ENCODE data around the gene SV2A. TPM values are rescaled to one million over a fixed set of nuclear protein-coding genes. Genes with fewer than 3 reads are reported as not detected.

Gene SV2A
- polyA plus RNA-seq, 6 donors from 2014 or later, result not detected

DNA sequence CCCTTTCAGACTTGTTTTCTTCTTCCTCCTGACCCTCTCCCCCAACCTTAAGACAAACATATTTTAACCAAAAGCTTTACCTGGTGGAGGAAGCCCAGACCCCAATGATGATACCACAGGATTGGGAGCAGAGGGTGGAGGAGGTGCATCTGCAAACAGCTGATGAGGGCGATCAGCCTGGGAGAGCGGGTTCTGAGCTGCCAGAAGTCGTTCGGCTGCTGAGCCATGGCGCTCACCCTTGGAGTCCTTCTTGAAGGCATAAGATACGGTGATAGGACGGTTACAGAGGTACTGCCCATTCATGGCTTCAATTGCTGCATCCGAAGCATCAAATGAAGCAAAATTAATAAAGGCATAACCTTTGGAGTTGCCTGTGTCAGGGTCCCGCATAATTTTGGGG, 8.7 kb upstream of the SV2A start:
- peaks cover 39 to 40% (median 40%) of the 10 kb centered on the region in 3 donors for H3K4me1 Mint-ChIP-seq
- H3K4me3 Mint-ChIP-seq, result peak overlapping the region; percentile 41 to 98 (median 96)
- peaks cover 24 to 53% of the 10 kb centered on the region in 2 donors for H3K36me3 Mint-ChIP-seq
- H3K9me3 Mint-ChIP-seq, result peaks cover 0 to 2% (median 0%) of the 10 kb centered on the region in 7 donors
- H3K27me3 Mint-ChIP-seq, result peaks cover 4 to 10% (median 5%) of the 10 kb centered on the region in 3 donors
- peak overlapping the region in 3 of 6 donors; percentile 17 to 91 (median 20) for H3K27ac Mint-ChIP-seq
- no peak for DNase-seq
- ATAC-seq (ENCODE audit: low read depth in 2 of 2), result no peak

DNA sequence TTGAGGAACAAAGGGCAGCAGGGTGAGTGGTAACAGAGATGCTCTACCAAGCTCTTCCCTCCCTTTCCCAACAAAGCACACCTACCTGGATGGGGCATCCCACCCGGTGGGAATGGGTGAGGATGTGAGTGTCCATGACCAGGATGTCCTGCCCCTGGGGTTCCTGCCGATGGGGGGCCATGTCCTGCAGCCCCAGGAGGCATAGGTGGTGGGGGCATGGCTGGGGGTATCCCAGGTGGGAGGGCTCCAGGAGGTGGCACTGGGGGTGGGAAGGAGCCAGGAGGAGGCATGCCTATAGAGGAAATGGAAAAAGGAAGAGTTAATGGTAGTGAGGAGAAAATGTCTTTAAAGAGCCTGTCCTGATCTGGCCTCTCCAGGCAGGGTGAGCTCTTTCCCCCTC, 8.1 kb upstream of the SV2A start:
- ATAC-seq (ENCODE audit: low read depth in 2 of 2) (no peak), DNase-seq (no peak)
- Mint-ChIP-seq H3K27me3 (peaks cover 3 to 4% (median 4%) of the 10 kb centered on the region in 3 donors), H3K9me3 (no peaks in the 10 kb centered on the region), H3K4me1 (peaks cover 39 to 40% (median 40%) of the 10 kb centered on the region in 3 donors), H3K27ac (peak overlapping the region in 4 of 6 donors; percentile 17 to 91 (median 29)), H3K36me3 (peaks cover 24 to 47% of the 10 kb centered on the region in 2 donors), H3K4me3 (peak overlapping the region; percentile 41 to 98 (median 96))

DNA sequence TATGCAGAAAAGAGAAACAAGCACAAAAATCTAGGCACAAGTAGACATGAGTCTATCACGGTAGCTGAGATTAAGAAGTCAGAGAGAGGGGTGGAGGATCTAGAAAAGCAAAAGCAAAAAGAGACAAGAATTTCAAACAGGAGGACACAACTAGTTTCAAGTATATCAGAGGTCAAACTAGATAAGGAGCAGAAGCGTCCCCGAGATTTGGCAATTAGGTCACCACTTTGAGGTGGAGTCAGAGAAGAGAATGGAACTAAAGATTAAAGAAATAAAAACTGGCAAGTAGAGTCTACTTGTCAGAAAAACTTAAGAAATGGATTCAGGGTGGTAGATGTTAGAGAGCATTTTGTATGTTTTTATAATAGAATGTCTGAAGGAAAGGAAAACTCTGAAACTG, 7.7 kb upstream of the SV2A start:
- Mint-ChIP-seq H3K36me3 (peaks cover 24 to 43% of the 10 kb centered on the region in 2 donors), H3K9me3 (no peaks in the 10 kb centered on the region), H3K27me3 (peaks cover 0 to under 1% (median under 1%) of the 10 kb centered on the region in 3 donors), H3K27ac (peak overlapping the region in 4 of 6 donors; percentile 17 to 94 (median 60)), H3K4me1 (peaks cover 39 to 40% (median 40%) of the 10 kb centered on the region in 3 donors), H3K4me3 (peak overlapping the region in 7 of 8 donors; percentile 1 to 98 (median 88))
- DNase-seq (no peak), ATAC-seq (ENCODE audit: low read depth in 2 of 2) (no peak)

DNA sequence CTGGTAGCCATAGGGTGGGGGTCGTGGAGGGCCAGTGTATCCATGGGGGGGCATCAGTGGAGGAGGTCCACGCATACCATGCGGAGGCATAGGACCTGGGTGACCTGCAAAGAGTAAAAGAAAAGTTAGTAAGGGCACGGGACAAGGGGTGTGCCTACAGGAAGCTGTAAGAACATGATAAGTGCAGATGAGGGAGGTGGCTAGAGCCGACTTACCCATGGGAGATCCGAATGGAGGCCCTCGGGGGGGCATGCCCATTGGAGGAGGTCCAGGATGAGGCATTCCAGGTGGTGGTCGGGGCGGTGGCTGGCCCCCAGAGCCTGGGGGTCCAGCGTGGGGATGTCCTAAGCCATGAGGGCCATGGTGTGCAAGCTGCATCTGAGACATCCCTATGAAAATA, 6.0 kb upstream of the SV2A start:
- no peaks in the 10 kb centered on the region for H3K9me3 Mint-ChIP-seq
- DNase-seq (no peak), ATAC-seq (ENCODE audit: low read depth in 2 of 2) (no peak)
- H3K4me3 Mint-ChIP-seq, result peak overlapping the region in 2 of 8 donors; percentile 20 to 75
- peak overlapping the region in 1 of 6 donors; percentile 4 for H3K27ac Mint-ChIP-seq
- peaks cover 3 to 10% (median 4%) of the 10 kb centered on the region in 3 donors for H3K27me3 Mint-ChIP-seq
- peaks cover 24 to 43% of the 10 kb centered on the region in 2 donors for H3K36me3 Mint-ChIP-seq
- peaks cover 40 to 41% (median 41%) of the 10 kb centered on the region in 3 donors for H3K4me1 Mint-ChIP-seq

DNA sequence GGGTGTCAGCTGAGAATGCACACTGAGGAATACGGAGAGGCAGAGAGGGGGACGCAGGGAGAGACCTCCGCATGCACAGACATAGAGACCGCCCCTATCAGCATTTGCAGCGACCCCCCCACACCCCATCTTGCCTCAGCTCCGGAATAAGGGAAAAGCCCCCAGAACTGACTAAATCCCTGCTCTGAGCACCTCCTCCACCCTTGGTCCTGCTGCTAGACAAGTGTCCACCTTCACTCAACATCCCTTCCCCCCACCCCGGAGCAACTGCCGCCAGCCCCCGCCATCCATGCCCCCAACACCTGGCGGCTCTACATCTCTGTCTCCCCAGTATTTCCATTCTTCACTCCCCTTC, 769 bp downstream of the SV2A start:
- Mint-ChIP-seq H3K27ac (peak overlapping the region in 3 of 6 donors; percentile 7 to 34 (median 15)), H3K27me3 (peaks cover 25 to 37% (median 37%) of the 10 kb centered on the region in 3 donors), H3K4me1 (peaks cover 24 to 29% (median 26%) of the 10 kb centered on the region in 3 donors), H3K9me3 (peaks cover 0 to 2% (median 0%) of the 10 kb centered on the region in 7 donors), H3K4me3 (peak overlapping the region in 6 of 8 donors; percentile 59 to 87 (median 72)), H3K36me3 (no peaks in the 10 kb centered on the region)
- peak in 1 of 2 donors; percentile 32 for ATAC-seq (ENCODE audit: low read depth in 2 of 2)
- DNase-seq, result no peak

DNA sequence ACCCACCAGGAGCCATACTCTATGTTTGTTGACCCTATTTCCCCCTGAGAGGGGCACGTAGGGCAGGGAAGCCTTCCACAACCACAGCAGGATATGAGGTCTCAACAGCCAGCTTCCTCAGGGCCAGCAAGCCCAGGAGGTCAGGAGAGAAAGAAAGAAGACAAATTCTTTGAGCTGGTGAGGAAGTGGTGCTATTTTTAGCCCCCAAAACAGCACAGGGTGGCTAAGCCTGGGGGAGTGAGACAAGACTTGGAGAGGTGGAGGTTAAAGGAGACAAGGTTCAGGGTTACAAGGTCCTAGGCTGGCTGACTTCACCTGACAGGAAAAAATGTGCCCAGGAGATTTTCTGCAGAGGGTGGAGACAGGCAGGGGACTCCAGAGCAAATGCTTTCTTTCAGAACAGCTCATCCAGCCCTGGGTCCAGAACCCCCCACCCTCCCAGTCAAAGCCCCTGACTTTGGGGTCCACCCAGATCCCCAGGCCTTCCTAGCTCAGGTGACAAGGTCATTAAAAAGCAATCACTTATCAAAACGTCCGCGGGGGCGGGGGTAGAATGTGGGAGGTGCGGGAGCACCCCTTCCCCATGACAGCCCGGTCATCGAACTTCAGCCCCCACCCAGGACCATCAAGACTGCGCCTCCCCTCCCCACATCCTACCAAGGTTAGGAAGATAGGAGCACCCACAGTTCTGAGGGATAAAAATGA, 1.3 kb downstream of the SV2A start:
- peaks cover 25 to 38% (median 37%) of the 10 kb centered on the region in 3 donors for H3K27me3 Mint-ChIP-seq
- peaks cover 0 to 2% (median 0%) of the 10 kb centered on the region in 7 donors for H3K9me3 Mint-ChIP-seq
- peak overlapping the region in 7 of 8 donors; percentile 44 to 87 (median 60) for H3K4me3 Mint-ChIP-seq
- DNase-seq, result no peak
- peaks cover 24 to 29% (median 26%) of the 10 kb centered on the region in 3 donors for H3K4me1 Mint-ChIP-seq
- H3K36me3 Mint-ChIP-seq, result no peaks in the 10 kb centered on the region
- peak; percentile 16 to 35 for ATAC-seq (ENCODE audit: low read depth in 2 of 2)
- peak overlapping the region in 3 of 6 donors; percentile 36 to 80 (median 57) for H3K27ac Mint-ChIP-seq

DNA sequence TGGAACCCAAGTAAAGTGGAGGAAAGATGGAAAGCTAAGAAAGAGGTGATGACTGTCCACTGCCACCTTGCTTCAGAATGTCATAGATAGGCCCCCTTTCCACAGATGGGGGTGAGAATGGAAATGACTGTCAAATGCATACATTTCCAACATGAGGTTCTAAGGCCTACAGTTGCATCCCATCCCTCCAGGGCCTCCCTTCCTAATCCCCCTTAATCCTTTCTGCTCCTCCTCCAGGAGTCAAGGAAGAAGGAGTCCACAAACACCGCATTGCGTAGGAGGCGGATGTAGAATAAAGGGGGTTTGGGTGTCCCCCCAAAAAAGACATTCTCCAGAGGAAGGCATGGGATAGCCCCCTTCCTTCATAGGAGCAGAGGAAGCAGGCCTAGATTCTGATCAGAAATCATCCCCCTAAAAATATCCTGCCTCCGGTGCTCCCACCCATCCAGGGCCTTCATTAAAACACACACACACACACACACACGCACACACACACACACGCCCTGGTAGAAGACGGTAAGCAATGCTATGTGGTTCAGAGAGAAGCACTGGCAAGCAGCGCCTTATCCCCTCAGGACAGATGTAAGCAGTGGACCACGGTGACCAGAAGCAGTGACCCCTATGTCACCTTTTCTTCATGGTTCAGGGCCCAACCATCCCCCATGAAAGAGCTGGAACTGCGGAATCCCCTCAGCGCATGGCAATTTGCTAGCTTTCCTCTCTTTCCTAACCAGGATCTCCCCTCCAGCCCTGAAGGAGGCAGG, 2.0 kb downstream of the SV2A start:
- Mint-ChIP-seq H3K36me3 (peaks cover 0 to 7% of the 10 kb centered on the region in 2 donors), H3K27me3 (peaks cover 25 to 45% (median 37%) of the 10 kb centered on the region in 3 donors), H3K9me3 (peaks cover 0 to 2% (median 0%) of the 10 kb centered on the region in 7 donors), H3K4me3 (peak overlapping the region in 5 of 8 donors; percentile 14 to 69 (median 59)), H3K27ac (peak overlapping the region in 1 of 6 donors; percentile 80), H3K4me1 (peaks cover 24 to 29% (median 26%) of the 10 kb centered on the region in 3 donors)
- DNase-seq (no peak), ATAC-seq (ENCODE audit: low read depth in 2 of 2) (no peak)

DNA sequence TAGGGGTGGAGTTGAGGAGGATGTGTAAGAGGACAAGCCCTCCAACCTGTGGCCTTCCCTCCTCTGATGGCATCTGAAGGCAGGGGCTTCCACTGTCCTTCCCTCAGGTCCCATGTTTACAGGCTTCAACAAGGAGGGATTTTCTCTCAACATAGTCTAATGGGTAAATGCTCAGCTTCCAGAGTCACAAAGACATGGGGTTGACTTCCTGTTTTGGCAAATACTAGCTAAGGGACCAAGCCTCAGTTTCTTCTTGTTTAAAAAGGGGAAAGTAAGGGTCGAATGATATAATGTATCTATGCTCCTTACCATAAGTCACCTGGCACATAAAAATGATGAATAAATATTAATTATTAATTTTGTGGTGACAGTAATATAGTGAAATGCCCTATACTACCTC, 3.1 kb downstream of the SV2A start:
- Mint-ChIP-seq H3K27ac (no peak overlapping the region), H3K9me3 (peaks cover 0 to 2% (median 0%) of the 10 kb centered on the region in 7 donors)

DNA sequence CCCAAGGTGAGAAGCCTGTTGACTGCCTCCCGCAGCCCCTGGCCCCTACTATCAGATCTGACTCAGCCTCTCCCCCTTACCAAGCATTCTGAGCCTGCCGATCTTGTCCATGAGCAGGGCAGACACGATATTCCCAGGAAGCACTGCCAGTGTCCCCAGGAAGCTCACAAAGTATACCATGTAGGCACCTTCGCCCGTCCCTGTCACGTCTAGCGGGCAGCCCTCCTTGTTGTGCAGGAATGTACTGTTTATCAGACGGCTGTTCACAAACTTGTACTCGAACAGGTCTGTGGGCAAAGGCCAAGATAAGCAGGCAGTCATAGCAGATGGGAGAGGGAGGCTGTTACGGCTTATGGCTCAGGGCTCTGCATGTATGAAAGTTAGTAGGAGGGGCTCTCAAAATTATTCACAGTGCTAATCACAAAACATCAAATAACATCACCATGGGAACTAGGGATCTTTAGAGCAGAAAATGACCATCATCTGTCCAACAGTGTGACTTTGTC, 11.0 kb downstream of the SV2A start:
- Mint-ChIP-seq H3K27me3 (peaks cover 0 to 34% (median 27%) of the 10 kb centered on the region in 3 donors), H3K36me3 (peaks cover 4 to 7% of the 10 kb centered on the region in 2 donors), H3K4me3 (no peak overlapping the region), H3K4me1 (peaks cover 0 to 2% (median 0%) of the 10 kb centered on the region in 3 donors), H3K9me3 (no peaks in the 10 kb centered on the region), H3K27ac (peak overlapping the region in 1 of 6 donors; percentile 22)
- no peak for ATAC-seq (ENCODE audit: low read depth in 2 of 2)
- no peak for DNase-seq

More for the DNA sequence above, 3.1 kb downstream of the SV2A start:
- H3K27me3 Mint-ChIP-seq, result peaks cover 22 to 54% (median 37%) of the 10 kb centered on the region in 3 donors
- peaks cover 0 to 7% of the 10 kb centered on the region in 2 donors for H3K36me3 Mint-ChIP-seq
- H3K4me1 Mint-ChIP-seq, result peaks cover 24 to 29% (median 26%) of the 10 kb centered on the region in 3 donors
- no peak for DNase-seq
- ATAC-seq (ENCODE audit: low read depth in 2 of 2), result no peak
- no peak overlapping the region for H3K4me3 Mint-ChIP-seq

DNA sequence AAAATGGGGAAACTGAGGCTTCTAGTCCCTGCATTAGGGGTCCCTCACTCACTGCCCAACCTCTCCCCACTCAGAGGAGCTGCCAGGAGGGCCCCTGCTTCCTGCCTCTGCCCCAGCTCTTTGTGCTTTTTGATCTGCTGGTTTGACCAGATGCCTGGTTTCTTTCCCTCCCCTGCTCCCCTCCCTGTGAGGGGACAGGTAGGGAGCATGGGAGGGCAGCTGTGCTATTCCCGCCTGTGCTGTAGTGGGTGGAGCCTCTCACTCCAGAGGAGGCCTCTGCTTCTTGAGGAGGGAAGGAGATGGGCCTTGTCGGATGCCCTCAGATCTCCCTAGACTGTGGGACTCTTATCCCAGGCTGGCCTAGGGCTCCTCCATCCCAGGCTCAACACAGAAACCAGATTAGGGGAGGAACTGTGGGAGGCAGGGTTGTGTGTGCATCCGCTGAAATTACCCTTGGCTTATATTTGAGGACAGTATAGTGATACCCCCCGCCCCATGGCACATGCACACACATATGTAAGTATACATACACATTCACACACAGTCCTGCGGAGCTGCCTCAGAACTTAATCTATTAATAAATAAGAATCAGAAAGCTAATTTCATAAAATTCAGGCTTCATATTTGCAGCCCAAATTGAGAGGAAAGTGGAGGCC, 13.7 kb downstream of the SV2A start:
- Mint-ChIP-seq H3K36me3 (peaks cover 0 to 4% of the 10 kb centered on the region in 2 donors), H3K4me3 (peak overlapping the region in 1 of 8 donors; percentile 51), H3K9me3 (peaks cover 0 to 4% (median 1%) of the 10 kb centered on the region in 7 donors), H3K4me1 (peaks cover 9 to 21% (median 17%) of the 10 kb centered on the region in 3 donors), H3K27me3 (peaks cover 0 to 22% (median 13%) of the 10 kb centered on the region in 3 donors), H3K27ac (no peak overlapping the region)
- ATAC-seq (ENCODE audit: low read depth in 2 of 2) (no peak), DNase-seq (no peak)

DNA sequence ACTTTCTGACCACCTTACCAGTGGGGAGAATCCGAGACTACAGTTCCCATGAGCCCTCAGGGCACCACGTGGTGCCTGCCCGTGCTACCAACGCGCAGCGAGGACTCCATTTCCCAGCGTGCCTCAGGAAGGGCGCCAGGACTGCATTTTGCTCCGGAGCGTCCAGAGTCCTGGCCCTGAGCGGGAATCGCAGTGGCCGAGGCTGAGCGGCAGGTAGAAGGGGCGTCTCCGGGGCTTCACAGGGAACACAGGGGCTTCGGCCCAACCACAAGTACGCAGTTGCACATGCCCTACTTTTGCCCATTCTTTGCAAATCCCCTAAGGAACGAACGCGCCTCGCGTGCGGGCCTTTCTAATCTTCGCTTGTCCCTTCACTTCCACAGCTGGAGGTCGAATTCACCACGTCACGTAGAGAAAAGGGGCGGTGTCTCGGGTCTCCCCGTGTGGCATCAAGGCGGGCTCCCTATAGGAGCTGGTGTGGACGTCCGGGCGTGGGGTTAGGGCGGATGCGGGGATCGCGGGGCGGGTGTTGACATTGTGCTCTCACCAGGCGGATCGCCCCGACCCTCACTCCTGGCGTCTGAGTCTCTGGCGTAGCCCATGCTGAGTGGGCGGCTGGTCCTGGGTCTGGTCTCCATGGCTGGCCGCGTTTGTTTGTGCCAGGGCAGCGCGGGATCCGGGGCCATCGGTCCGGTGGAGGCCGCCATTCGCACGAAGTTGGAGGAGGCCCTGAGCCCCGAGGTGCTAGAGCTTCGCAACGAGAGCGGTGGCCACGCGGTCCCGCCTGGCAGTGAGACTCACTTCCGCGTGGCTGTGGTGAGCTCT, 18.0 kb downstream of the SV2A start, which contains the start of gene BOLA1:
Gene BOLA1, plus strand, starts transcription at position 109 of the 825 bp plus-strand sequence. Its CDS starts 492 bp downstream, at position 601.
- Mint-ChIP-seq H3K36me3 (peaks cover 0 to 4% of the 10 kb centered on the region in 2 donors), H3K4me3 (peak within 1 kb of the TSS; percentile 85 to 99 (median 94)), H3K27me3 (peaks cover 0 to 4% (median 0%) of the 10 kb centered on the region in 3 donors), H3K4me1 (peaks cover 9 to 21% (median 19%) of the 10 kb centered on the region in 3 donors), H3K9me3 (peaks cover 0 to 5% (median 2%) of the 10 kb centered on the region in 7 donors), H3K27ac (peak within 1 kb of the TSS; percentile 84 to 96 (median 92))
- peak; percentile 100 for ATAC-seq (ENCODE audit: low read depth in 2 of 2)
- peak; percentile 74 for DNase-seq

DNA sequence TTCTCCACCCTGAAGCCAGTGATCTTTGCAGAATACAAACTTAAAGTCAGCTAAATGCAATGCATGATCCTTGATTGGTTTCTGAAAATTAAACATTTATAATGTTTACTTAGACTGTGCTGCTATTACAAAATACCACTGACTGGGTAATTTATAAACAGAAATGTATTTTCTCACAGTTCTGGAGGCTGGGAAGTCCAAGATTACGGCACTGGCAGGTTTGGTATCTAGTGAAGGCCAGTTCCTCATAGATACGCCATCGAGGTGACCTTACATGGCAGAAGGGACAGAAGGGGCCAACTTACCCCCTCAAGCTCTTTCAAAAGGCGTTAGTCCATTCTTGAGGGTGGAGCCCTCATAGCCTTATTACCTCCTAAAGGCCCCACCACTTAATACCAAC, 21.1 kb downstream of the SV2A start:
- Mint-ChIP-seq H3K36me3 (no peaks in the 10 kb centered on the region), H3K9me3 (peaks cover 0 to 5% (median 2%) of the 10 kb centered on the region in 7 donors)
- DNase-seq, result no peak

More for the DNA sequence above, 21.1 kb downstream of the SV2A start:
- Mint-ChIP-seq H3K4me1 (peaks cover 9 to 21% (median 19%) of the 10 kb centered on the region in 3 donors), H3K27ac (peak overlapping the region in 1 of 6 donors; percentile 4), H3K4me3 (peak overlapping the region in 1 of 8 donors; percentile 5), H3K27me3 (peaks cover 0 to 4% (median 0%) of the 10 kb centered on the region in 3 donors)
- no peak for ATAC-seq (ENCODE audit: low read depth in 2 of 2)
